Measurements from ENCODE around the gene COL28A1.

- TF ChIP-seq, protein P1, sequence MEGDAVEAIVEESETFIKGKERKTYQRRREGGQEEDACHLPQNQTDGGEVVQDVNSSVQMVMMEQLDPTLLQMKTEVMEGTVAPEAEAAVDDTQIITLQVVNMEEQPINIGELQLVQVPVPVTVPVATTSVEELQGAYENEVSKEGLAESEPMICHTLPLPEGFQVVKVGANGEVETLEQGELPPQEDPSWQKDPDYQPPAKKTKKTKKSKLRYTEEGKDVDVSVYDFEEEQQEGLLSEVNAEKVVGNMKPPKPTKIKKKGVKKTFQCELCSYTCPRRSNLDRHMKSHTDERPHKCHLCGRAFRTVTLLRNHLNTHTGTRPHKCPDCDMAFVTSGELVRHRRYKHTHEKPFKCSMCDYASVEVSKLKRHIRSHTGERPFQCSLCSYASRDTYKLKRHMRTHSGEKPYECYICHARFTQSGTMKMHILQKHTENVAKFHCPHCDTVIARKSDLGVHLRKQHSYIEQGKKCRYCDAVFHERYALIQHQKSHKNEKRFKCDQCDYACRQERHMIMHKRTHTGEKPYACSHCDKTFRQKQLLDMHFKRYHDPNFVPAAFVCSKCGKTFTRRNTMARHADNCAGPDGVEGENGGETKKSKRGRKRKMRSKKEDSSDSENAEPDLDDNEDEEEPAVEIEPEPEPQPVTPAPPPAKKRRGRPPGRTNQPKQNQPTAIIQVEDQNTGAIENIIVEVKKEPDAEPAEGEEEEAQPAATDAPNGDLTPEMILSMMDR (IDR thresholded peaks at IDR 0.05; ENCODE audit: low read depth, low read length, missing input control): no peak
- no peak for TF ChIP-seq REST (IDR thresholded peaks at IDR 0.05)
Measured at GRCh38 chr7:7568553-7568952, 32.9 kb upstream of the COL28A1 start.

Measured in liver (tissue), 2 donors.